GM23248 (cell line): ENCODE results near the gene TARDBP.

Experiments used
- EZH2 ChIP-seq: fragments of 200-600 bp; sonication (generic); IDR thresholded peaks from 2 replicates; pipeline ENCODE4 v1.6.1; 2018; ENCODE audit warnings: antibody characterized with exemption, mild to moderate bottlenecking; ENCODE audit not compliant: insufficient read depth, poor library complexity, severe bottlenecking
- EZH2phosphoT487 ChIP-seq: fragments of 200-600 bp; sonication (generic); IDR thresholded peaks from 2 replicates; pipeline ENCODE4 v1.6.1; 2018; ENCODE audit warnings: antibody characterized with exemption, moderate library complexity, mild to moderate bottlenecking, low read depth; ENCODE audit not compliant: insufficient read depth

GRCh38 chr1:11052839-11053757 lies 40.6 kb downstream of the TARDBP start:
- TF ChIP-seq EZH2 = no peak
- TF ChIP-seq EZH2phosphoT487 = no peak
